HG03575 (cell line): ENCODE results near the gene MDM4.

Experiments
- ATAC-seq: cut with Tn5 transposase; IDR thresholded peaks from one replicate; pipeline ENCODE4 v1.9.1; 2021; ENCODE audit not compliant: unreplicated experiment, insufficient number of reproducible peaks, low FRiP score; ENCODE audit errors: extremely low read depth

The MDM4 gene

GRCh38 chr1:204571631-204572030, 55.4 kb downstream of the MDM4 start:
- no peak for ATAC-seq

DNA sequence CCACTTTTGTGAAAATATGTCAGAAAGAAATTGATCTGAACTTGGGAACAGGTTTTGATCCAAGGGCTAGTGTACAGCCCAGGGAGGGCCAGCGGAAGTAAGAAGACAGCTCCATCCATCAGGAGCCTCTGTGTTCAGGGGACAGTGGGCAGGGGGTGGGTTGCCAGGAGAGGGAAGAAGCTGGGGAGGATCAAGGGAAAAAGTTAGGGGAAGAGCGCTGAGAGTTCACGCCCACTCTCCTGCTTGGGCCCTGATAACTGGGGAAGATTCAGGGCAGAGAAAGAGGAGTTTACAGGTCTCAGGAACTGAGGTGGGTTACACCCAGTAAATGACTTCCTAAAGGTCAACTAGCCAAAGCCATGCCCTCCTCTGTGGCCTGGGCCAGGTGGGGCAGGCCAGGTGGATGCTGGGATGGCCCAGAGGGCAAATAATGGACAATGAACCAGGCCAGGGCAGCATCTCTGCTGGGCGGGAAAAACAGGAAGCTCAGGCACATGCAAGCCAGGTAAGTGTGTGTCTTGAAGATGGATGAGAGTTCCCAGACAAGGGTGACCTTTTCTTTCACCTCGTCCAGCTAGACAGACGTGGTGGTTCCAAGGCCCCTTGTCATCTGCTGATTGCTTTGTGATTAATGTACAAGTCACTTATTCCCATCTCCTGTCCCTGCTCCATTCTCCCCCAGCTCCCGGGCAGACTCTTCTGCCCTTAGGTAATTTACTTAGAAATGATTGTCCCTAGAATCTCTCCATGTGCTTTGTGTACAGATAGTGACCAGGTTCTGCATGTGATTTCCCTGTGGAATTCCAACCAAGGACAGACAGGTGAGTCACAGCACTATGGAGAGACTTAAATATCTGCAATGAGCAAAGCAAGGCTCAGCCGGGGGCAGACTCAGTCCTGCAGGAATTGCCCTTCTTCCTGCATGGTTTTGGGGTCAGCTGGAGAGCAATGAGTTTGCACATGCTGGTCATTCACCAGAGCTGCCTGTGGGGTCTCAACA, 57.0 kb downstream of the MDM4 start:
- ATAC-seq: no peak

- ATAC-seq: no peak
Observed at GRCh38 chr1:204574016-204574864, 58.0 kb downstream of the MDM4 start.

GRCh38 chr1:204574865-204575163, 58.6 kb downstream of the MDM4 start:
- no peak for ATAC-seq

GRCh38 chr1:204575221-204576190, 59.3 kb downstream of the MDM4 start:
- ATAC-seq: no peak

DNA sequence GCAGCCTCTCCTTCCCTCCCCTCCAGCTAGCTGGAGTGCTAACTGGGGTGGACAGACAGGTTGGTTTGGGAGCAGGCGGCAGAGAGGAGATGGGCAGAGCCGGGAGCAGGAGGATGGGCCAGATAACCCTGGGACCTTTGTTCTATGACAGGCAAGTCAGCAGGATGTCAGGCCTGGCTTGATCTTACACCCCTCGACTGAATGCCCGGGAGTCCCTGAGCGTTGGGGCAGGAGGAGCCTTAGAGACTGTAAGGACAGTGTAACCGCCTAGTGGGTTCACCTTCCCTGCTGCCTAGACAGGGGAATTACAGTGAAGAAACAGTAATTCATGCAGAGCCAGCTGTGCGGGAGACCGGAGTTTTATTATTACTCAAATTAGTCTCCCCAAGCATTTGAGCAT, 60.2 kb downstream of the MDM4 start:
- no peak for ATAC-seq

GRCh38 chr1:204577794-204578478, 61.7 kb downstream of the MDM4 start:
- no peak for ATAC-seq

DNA sequence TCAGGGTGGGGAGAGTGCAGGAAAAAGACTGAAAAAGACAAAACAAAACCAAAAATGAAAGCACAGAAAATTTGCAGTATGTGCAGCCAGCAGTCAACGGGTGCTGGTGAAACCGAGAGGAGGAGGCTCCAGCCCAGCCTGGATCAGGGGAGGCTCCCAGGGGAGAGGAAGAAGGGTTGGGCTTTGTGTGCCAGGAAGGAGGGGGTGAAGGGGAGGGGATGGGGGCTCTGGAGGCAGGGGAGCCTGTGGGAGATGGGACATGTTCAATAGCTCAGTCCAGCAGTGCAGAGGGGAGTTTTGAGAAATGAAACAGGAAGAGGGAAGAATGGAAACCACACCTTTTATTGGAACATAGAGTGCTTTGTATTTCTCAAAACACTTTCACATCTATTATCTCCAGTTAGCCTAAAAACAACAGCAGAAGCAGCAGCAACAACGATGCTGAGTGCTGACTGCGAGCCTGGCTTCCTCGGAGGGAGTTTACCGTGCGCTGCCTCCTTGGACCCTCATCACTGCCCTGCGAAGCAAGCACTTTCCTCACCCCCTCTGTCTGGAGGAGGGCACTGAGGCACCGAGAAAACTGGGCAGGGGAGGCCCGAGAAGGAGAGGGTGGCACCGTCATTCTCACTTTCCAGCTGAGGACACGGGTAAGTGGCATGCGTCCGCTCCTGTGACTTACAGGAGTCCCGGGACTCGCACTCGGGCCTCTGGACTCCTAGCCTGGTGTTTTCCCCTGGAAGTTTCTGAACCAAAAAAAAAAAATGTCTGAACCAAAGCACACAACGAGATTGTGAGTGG, 62.9 kb downstream of the MDM4 start:
- ATAC-seq: peak; percentile 62

DNA sequence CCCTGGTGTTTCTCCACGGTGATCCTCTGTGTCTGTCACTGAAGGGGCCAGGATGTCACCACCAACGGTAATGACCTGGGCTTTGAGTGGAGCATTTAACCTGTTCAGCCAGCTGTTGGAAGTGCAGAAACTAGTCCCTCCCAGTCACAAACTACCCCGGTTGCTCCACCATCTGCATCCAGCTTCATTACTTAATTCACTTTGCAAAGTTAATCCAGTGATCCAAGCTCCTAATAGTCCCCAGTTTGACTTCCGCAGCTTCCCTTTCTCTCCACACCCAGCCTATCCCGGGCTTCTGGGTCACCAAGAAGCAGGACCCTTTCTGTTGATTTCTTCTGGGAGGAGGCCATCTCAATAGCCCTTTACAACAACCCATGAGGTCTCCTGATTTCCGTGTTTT, 63.5 kb downstream of the MDM4 start:
- ATAC-seq: no peak

GRCh38 chr1:204580862-204581261, 64.7 kb downstream of the MDM4 start:
- no peak for ATAC-seq

- ATAC-seq: no peak
Observed at GRCh38 chr1:204581759-204582158, 65.6 kb downstream of the MDM4 start.

GRCh38 chr1:204583909-204584632, 67.9 kb downstream of the MDM4 start:
- ATAC-seq: no peak

DNA sequence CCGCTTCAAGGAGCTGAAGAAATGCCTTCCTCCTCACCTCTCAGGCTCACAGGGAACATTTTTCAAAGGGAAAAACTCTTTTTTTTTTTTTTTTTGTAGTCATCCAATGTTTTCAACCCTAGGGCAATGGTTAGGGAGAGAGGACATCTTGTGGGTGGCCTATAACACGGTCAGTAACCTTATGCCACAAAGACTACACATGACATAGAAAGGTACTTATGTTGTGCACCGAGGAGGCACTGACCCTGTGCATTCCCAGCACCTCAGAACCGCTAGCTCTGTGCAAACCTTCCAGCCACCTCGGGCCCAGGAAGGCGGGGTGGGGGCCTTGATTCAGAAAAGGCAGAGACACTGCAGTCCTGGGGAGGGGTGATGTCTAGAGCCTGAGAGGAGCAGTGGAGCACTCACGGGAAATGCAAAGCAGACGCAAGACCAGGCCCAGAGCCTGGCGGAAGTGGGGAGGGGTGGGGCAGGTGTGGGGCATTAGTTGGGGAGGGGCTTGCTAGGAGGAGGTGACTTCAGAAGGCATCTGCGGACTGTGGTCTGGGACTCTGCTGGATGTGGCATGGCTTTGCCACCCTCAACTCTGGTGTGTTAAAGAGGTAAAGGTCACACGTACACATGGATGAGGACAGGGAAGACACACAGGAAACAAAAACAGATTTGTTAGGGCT, 68.6 kb downstream of the MDM4 start:
- ATAC-seq: no peak

DNA sequence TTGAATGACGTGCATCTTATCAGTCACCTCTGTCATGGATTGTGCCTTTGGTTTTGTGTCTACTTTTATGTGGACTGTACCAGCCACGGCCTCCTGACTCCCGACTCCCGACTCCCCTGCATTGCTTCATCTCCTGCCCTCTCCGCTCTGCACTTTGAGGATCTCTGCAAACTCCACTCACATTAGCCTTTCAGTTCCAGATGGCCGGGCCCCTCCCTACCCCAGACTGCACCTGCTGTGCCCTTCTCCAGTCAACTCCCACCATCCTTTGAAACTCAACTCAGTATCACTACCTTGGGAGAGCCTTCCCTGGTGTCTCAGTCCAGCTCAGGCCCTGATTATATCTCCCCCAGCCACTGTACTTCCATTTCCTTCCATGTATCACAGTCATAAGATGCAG, 71.4 kb downstream of the MDM4 start:
- no peak for ATAC-seq

GRCh38 chr1:204588826-204589225, 72.6 kb downstream of the MDM4 start:
- ATAC-seq: no peak

- ATAC-seq: no peak
Observed at GRCh38 chr1:204589409-204590038, 73.3 kb downstream of the MDM4 start.
